Cardiac fibroblast (primary cell): ENCODE data around the gene MAPK10.

Experiments
- DNase-seq, 2 donors: peaks; one replicate each; pipeline versions ENCODE4 v3.0.0 to v3.0.0-alpha.2; 2010; ENCODE audit warnings: low read depth in 2 of 2
- H3K4me3 ChIP-seq, 2 donors: replicated peaks in 1 of 2; 1 replicate in 1 of 2; 2 replicates in 1 of 2; pipeline ENCODE4 v1.5.1; 2011; ENCODE audit warnings: low read depth in 2 of 2, low read length in 2 of 2, mild to moderate bottlenecking in 2 of 2, moderate library complexity in 1 of 2
- TF ChIP-seq, protein P1 (sequence below): IDR thresholded peaks from one replicate; pipeline ENCODE4 v1.5.1; 2011; ENCODE audit warnings: low read depth, mild to moderate bottlenecking, low read length, inconsistent platforms

Gene MAPK10

DNA sequence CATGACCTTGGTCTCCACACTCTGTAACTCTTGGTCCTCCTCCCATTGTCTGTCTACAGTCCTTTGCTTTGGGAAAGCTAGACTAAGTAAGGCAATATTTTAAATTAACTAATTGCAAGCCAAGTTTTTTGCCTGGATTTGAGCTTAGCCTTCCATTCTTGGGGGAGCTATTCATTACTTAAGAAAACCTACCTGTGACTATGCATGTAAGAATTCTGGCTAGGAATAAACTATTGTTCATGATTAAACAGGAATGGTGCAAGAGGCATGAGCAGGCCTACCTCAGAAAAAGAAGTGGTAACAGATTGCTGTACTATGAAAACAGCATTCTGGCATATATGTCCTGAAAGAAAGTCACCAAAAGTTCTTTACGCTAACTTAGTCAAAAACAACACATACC is 309.4 kb downstream of the MAPK10 start:
- peak in 1 of 2 donors; percentile 61 for DNase-seq
- TF ChIP-seq, protein P1, sequence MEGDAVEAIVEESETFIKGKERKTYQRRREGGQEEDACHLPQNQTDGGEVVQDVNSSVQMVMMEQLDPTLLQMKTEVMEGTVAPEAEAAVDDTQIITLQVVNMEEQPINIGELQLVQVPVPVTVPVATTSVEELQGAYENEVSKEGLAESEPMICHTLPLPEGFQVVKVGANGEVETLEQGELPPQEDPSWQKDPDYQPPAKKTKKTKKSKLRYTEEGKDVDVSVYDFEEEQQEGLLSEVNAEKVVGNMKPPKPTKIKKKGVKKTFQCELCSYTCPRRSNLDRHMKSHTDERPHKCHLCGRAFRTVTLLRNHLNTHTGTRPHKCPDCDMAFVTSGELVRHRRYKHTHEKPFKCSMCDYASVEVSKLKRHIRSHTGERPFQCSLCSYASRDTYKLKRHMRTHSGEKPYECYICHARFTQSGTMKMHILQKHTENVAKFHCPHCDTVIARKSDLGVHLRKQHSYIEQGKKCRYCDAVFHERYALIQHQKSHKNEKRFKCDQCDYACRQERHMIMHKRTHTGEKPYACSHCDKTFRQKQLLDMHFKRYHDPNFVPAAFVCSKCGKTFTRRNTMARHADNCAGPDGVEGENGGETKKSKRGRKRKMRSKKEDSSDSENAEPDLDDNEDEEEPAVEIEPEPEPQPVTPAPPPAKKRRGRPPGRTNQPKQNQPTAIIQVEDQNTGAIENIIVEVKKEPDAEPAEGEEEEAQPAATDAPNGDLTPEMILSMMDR = no peak
- no peak overlapping the region for H3K4me3 ChIP-seq

DNA sequence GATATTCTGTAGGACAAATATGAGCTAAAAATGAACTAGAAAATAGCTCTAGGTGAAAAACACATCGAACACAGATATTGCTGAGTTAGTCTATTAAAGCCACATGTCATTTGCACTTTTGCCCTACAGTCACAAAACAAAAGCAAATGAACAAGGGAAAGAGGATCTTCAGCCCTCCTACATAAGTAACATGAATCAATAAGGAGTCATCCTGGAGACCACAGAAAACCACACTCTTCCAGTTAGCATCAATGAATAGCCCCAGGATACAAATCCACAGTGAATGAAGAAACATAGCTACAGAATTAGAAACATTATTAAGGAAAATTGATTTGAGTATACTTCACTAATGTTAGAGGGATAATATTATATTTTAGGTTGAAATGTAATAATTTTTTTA is 311.4 kb downstream of the MAPK10 start:
- TF ChIP-seq, protein P1 = no peak
- H3K4me3 ChIP-seq = no peak overlapping the region
- peak in 1 of 2 donors; percentile 33 for DNase-seq

DNA sequence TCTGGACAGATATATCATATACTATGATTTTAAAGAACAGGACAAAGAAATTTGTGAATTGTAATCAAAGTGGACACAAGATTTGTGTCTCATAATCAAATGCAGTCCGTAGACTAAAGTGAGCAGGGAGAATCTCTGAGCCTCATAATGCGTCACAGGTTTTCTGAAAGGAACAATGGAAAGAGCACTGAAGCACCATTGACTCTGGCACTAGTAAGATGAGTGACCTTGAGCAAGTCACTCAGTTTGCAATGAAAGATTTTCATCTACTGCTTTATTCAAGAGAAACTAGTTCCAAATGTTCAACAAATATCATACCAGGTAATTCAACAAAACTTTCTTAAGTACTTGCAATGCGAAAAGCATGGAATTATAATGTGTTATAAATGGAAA is 315.3 kb downstream of the MAPK10 start:
- no peak for DNase-seq
- no peak overlapping the region for H3K4me3 ChIP-seq
- TF ChIP-seq, protein P1 = no peak

DNA sequence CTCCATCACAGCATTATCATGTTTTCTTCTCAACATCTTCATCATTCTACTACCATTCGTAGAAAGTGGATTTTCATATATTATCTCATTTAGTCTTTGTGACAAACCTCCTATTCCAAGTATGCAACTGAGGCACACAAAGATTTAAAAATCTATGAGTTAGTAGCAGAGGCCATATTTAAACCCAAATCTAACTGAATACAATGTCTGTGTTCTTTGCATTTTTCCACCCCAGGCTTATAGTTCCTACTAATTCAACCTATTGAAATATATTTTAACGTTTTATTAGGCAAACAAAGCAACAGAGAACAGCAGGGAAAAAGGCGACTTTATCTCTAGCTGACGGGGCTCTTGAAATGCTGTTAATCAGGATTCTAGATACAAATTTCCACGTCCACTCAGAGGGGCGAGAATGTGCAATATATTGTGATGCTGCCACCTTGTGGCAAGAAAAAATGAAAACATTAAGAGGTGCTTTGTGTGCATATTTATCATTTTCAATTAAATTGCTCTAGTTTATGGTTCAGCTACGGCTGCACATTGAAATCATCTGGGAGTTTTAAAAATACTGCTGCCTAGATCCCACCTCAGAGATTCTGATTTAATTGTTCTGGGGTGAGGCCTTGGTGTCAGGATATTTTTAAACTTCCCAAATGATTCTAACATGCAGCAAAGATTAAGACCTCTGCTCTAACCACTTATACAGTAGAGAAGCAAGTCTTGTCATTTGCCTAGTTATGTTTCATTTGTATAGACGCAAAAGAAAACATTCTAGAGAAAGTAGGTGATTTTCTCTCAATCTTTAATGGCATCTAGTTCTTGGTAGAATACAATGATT is 315.9 kb downstream of the MAPK10 start:
- TF ChIP-seq, protein P1 = peak; percentile 40
- peak; percentile 80 to 82 for DNase-seq
- no peak overlapping the region for H3K4me3 ChIP-seq

DNA sequence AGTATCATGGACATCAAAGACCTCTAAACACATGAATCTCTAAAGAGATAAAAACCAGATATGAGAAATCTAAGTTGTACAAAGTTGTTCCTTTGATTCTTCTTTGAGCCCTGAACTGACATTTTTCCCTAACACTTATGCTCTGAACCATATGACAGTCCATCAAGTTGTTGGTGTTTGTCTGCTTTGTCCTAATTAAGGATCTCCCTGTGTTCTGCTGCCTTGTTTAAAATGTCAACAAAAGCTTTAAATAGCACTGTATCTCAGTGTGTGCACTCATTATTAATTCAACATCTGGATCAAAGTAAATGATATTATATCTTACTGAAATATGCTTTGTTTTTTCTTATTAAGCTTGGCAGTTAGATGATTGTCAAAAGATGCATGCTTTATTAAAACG is 321.8 kb downstream of the MAPK10 start:
- DNase-seq = no peak
- TF ChIP-seq, protein P1 = no peak
- H3K4me3 ChIP-seq = no peak overlapping the region

DNA sequence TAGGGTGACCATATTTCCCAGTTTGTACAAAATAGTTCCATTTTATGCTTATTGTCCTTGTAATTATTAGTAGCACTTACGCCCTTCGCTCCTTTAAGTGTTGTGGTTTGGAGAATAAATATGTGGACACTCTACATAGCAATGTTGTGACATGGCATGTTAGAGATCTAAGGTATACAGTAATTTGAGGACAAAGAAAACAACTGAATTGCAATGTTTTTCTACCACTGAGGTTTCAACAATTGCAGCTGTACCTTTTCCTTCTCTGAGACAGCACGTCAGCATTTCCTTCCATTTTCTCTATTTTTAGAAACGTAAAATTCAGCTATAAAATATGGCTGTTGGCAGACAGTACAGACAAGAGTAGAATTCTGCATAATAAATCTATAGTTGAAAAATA is 323.1 kb downstream of the MAPK10 start:
- DNase-seq = peak; percentile 49 to 90
- TF ChIP-seq, protein P1 = no peak
- H3K4me3 ChIP-seq = no peak overlapping the region

DNA sequence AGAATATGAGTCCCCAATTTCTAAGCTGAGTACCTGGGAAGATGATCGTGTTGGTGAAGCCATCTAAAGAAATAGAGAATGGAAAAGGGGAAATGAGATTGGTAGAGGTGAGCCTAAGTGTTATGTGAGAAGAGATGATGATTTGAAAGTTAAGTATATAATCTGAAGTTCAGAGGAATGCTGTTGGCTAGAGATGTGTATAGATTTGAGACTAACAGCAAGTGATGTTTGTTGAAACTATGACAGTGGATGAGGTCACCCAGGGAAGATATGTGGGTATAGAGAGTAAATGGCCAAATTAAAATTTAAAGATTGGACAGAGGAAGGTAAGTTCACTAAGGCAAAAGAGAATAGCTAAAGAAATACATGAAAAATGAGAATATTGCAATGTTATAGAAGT is 324.2 kb downstream of the MAPK10 start:
- peak in 1 of 2 donors; percentile 60 for DNase-seq
- TF ChIP-seq, protein P1 = no peak
- no peak overlapping the region for H3K4me3 ChIP-seq
